ENCODE data around the gene THSD7B. TPM values are rescaled to one million over a fixed set of nuclear protein-coding genes. Genes with fewer than 3 reads are reported as not detected.

Gene THSD7B
- total RNA-seq, 2 experiments from 2014 or later: not detected

DNA sequence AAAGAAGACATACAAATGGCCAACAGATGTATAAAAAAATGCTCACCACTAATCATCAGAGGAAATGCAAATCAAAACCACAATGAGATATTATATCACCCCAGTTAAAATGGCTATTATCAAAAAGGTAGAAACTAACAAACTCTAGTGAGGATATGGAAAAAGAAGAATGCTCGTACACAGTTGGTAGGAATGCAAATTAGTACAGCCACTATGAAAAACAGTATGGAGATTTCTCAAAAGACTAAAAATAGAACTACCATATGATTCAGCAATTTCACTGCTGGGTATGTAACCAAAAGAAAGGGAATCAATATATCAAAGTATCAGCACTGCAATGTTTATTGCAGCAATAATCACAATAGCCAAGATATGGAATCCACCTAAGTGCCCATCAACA, 679.6 kb downstream of the THSD7B start:
- ATAC-seq (ENCODE audit: low read depth): no peak
- no peaks in the 10 kb centered on the region for H3K4me1 Mint-ChIP-seq
- H3K36me3 Mint-ChIP-seq: no peaks in the 10 kb centered on the region
- H3K27me3 Mint-ChIP-seq: no peaks in the 10 kb centered on the region
- no peak overlapping the region for H3K27ac Mint-ChIP-seq
- no peak for DNase-seq
- peaks cover 2% of the 10 kb centered on the region for H3K9me3 Mint-ChIP-seq
- POLR2A ChIA-PET: no interaction called here
- H3K4me3 Mint-ChIP-seq: no peak overlapping the region

DNA sequence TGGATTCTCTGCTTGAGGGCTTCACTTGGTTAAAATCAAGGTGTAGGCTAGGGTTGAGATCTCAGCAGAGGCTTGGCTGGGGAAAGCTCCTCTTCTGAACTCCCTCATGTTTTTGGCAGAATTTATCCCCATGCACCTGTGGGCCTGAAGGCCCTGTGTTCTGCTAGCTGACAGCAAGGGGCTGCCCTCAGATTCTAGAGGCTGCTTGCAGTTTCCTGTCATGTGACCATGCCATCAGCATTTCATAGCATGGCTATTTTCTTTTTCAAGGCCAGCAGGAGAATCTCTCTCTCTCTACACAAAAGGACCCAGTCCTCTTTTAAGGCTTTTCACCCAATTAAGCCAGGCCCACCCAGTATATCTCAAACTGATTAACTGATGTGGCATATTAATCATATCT, 684.1 kb downstream of the THSD7B start:
- POLR2A ChIA-PET: no interaction called here
- no peak for ATAC-seq (ENCODE audit: low read depth)

DNA sequence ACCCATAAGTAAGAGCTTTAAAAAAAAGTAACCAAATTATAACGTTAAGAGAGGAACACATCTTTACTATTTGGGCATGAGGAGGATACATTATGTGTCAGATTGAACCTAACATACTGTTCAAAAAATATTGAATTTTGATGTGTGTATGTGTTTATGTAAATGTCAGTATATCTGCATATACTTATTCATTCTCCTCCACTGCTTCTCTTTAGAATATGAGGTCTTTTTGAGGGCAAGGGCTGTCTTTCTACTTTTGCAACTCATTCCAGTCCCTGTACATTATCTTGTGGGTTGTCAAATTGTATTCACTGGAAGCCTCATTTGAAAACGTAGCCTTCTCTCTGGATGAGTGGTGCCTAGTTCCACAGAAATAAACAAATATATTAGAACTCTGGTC, 689.5 kb downstream of the THSD7B start:
- Mint-ChIP-seq H3K9me3 (no peaks in the 10 kb centered on the region), H3K27me3 (no peaks in the 10 kb centered on the region), H3K36me3 (no peaks in the 10 kb centered on the region), H3K27ac (no peak overlapping the region), H3K4me1 (no peaks in the 10 kb centered on the region), H3K4me3 (no peak overlapping the region)
- DNase-seq (no peak), ATAC-seq (ENCODE audit: low read depth) (no peak)
- POLR2A ChIA-PET: no interaction called here

More for the DNA sequence above, 684.1 kb downstream of the THSD7B start:
- no peak overlapping the region for H3K4me3 Mint-ChIP-seq
- no peaks in the 10 kb centered on the region for H3K27me3 Mint-ChIP-seq
- H3K4me1 Mint-ChIP-seq: no peaks in the 10 kb centered on the region
- H3K27ac Mint-ChIP-seq: no peak overlapping the region
- H3K9me3 Mint-ChIP-seq: peaks cover 2% of the 10 kb centered on the region
- H3K36me3 Mint-ChIP-seq: no peaks in the 10 kb centered on the region
- DNase-seq: no peak

DNA sequence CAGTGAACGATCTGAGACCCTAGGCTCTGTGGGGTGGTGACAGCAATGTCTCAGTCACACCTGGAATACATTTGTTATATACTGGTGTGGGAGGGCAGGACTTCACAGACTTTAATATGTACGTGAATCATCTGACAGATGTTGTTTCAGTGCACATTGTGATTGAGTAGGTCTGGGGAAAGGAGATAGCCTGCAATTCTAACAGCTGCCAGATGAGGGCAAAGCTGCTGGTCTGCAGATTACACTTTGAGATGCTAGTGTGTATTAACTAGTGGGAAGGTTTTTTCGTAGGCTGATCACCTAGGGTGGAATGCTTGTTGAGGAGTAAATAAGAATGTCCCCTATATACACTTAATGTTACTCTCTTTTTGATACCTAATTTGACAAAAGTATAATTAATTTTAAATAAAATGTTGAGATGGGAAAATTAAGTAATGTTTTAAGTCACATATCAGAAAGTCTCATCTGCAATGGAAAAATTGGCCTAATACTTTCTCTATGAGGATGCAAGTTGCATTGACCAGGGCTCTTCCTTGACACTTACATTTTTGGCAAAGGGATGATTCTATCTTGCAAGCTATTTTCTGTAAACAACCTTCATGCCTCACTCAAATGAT, 702.0 kb downstream of the THSD7B start:
- Mint-ChIP-seq H3K4me3 (no peak overlapping the region), H3K27me3 (no peaks in the 10 kb centered on the region), H3K9me3 (no peaks in the 10 kb centered on the region), H3K4me1 (no peaks in the 10 kb centered on the region), H3K27ac (no peak overlapping the region), H3K36me3 (no peaks in the 10 kb centered on the region)
- POLR2A ChIA-PET: no interaction called here
- ATAC-seq (ENCODE audit: low read depth) (no peak), DNase-seq (no peak)

DNA sequence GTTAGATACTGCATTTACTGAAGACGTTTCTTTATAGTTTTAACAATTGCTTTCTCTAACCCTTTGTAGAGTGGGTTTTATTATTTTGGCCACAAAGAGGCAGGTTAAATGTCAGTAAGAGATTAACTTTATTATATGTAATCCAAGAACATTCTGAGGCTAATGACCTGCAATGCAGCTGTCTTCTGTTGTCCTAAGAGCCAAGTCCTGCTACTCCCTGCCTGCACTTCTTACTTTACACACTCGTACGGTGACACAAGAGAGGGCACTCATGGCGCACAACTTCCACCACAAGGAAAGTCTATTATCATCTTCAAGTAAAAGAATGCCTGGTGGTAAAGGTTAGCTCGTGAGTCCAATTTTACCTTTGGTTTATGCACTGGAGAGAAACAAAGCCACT, 727.9 kb downstream of the THSD7B start:
- Mint-ChIP-seq H3K4me1 (no peaks in the 10 kb centered on the region), H3K4me3 (no peak overlapping the region), H3K27me3 (no peaks in the 10 kb centered on the region), H3K27ac (no peak overlapping the region), H3K9me3 (peaks cover 4% of the 10 kb centered on the region), H3K36me3 (no peaks in the 10 kb centered on the region)
- DNase-seq (no peak), ATAC-seq (ENCODE audit: low read depth) (no peak)
- POLR2A ChIA-PET: no interaction called here

DNA sequence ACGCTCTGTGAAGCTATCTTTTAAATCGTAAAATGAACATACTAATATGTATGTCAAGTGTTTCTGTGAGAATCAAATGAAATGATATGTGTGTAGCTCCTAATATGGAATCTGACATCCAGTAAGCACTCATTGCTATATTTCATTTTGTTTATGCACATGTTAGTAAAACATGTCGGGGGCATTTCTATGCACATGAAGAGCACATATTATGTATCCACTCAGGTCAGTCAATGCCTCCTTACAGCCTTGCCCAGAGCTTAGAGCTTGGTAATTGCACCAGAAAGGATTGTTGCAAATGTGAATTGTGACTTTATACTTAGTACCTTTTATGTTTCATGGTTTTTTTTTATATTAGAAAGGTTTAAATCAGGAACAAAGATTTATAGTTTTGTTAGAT, 735.3 kb downstream of the THSD7B start:
- ATAC-seq (ENCODE audit: low read depth) (no peak), DNase-seq (no peak)
- POLR2A ChIA-PET: no interaction called here
- no peaks in the 10 kb centered on the region for H3K4me1 Mint-ChIP-seq
- H3K36me3 Mint-ChIP-seq: no peaks in the 10 kb centered on the region
- H3K4me3 Mint-ChIP-seq: no peak overlapping the region
- H3K9me3 Mint-ChIP-seq: peaks cover 3% of the 10 kb centered on the region
- no peaks in the 10 kb centered on the region for H3K27me3 Mint-ChIP-seq
- H3K27ac Mint-ChIP-seq: no peak overlapping the region

DNA sequence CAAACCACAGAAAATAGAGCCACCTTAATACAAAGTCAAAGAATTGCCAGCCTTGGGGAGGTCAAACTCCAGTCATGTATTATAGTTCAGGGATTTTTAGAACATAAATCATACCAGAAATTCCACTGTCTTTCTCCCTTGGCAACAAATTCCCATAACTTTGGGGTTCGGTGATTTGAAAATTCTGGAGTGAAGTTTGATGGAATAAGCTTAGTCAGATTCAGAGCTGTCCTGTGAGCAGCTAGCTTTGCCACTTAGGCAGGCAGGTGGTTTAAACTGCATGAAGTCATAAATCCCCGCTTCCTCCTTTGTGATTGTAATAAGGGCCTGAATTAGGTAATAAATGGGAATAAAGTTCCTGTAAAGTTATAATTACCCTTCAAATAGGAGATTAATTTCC, 741.9 kb downstream of the THSD7B start:
- Mint-ChIP-seq H3K4me3 (no peak overlapping the region), H3K27me3 (no peaks in the 10 kb centered on the region), H3K27ac (no peak overlapping the region), H3K4me1 (no peaks in the 10 kb centered on the region), H3K36me3 (no peaks in the 10 kb centered on the region), H3K9me3 (no peaks in the 10 kb centered on the region)
- DNase-seq (no peak), ATAC-seq (ENCODE audit: low read depth) (no peak)
- POLR2A ChIA-PET: no interaction called here

DNA sequence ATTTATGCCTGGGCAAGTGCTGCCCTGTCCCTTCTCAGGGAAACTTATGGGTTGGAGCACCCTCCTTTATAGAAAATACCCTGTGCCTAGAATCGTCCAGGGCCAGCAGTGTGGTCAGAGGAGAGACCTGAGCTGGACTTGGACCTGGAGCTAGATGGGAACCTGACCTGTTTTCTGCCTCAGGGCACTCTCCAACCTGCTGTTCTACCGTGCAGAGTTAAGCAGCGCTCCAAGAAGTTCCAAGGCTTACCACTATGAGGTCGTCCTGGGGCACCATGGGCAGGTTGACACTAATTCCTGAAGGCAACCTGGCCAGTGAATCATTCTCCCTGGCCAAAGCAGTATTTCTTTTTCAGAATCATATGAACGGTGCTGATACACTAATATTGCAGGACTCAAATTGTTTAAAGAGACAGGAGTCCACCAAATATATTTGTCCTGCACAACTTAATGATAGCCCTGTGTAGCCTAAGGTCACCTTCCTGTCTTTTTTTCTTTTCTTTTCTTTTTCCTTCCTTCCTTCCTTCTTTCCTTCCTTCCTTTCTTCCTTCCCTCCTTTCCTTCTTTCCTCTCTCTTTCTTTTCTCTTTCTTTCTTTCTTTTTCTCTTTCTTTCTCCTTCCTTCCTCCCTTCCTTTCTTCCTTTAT, 743.5 kb downstream of the THSD7B start:
- no peak overlapping the region for H3K27ac Mint-ChIP-seq
- POLR2A ChIA-PET: no interaction called here
- no peaks in the 10 kb centered on the region for H3K27me3 Mint-ChIP-seq
- ATAC-seq (ENCODE audit: low read depth) (no peak), DNase-seq (no peak)
- no peaks in the 10 kb centered on the region for H3K4me1 Mint-ChIP-seq
- H3K9me3 Mint-ChIP-seq: no peaks in the 10 kb centered on the region
- no peak overlapping the region for H3K4me3 Mint-ChIP-seq
- H3K36me3 Mint-ChIP-seq: no peaks in the 10 kb centered on the region

DNA sequence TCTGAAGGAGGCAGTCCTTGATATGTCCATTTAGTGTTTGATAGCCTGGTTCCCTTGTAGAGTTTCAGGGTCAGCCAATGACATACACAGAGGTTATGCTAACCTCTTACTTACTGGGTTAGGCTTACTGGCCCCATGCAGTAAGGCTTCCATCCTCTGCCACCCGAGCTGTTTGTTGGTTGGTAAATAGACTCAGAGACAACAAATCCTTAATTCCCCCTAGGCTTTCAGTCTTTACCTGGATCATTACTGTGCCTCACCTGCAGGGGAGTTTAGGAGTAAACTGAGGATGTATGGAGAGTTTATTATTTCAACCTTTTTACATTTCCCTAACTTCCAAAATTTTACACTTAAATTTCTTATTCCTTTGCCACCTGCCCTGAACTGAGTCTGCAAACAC, 746.2 kb downstream of the THSD7B start:
- H3K4me1 Mint-ChIP-seq: no peaks in the 10 kb centered on the region
- H3K4me3 Mint-ChIP-seq: no peak overlapping the region
- no peak overlapping the region for H3K27ac Mint-ChIP-seq
- H3K36me3 Mint-ChIP-seq: no peaks in the 10 kb centered on the region
- no peaks in the 10 kb centered on the region for H3K9me3 Mint-ChIP-seq
- POLR2A ChIA-PET: no interaction called here
- DNase-seq: no peak
- ATAC-seq (ENCODE audit: low read depth): no peak
- H3K27me3 Mint-ChIP-seq: no peaks in the 10 kb centered on the region

DNA sequence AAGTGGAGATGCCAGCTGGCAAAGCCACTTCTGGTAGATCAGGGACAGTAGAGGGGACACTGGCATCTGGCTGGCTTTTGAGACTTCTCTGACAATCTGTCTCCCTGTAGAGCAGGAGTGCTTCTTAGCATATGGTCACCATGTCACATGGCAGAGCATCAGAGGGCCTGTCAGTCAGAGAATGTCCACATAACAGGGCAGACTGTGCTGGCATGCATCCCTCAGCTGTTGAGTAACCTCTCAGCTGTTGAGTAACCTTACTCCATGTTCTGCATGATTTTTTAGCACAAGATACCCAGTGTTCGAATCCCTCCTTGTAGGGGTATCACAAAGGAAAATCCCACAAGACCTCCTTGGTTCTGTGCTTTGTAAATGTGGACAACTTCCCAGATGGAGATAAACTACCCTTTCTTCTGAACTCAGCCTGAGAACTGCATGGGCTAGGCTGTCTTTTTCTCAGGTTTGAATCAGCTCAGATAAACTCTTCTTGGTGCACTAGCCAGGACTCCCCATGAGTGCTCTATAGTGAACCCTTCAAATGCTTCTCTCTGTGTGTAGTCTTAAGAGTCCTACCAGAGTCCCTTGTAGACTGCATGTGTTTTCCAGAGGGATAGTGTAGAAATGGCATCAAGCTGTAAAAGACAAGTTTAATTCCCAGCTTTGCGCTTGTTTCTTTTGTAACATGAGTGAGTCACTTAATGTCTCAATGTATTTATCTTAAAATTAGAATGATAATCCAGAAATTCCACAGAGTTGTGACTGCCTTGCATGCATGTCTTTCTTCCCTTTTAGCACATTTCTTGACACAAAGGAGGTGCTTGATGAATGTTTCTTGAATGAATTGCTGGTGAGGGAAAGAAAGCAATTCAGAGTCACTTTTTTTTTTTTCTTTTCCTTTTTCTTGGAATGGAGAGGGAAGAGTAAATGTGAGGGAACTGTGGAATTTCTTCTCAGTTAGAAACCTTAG, 756.6 kb downstream of the THSD7B start:
- H3K36me3 Mint-ChIP-seq: no peaks in the 10 kb centered on the region
- no peak overlapping the region for H3K27ac Mint-ChIP-seq
- POLR2A ChIA-PET: no interaction called here

DNA sequence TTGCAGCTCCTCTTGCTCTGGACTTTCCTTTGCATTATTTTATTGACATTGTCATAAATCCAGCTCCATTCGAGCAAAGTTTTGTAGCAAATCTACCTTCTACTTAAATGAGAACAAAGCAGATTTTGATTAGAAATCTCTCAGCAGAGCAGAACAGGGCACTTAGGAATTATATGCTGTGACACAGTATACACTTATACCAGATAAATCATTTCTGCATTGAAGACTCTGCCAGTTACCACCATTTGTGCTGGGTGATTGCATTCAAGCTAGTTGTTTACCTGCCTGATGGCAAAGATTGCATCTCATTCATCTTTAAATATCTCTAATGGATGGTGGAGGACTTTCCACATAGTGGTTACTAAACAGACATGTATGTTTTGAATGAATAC, 757.3 kb downstream of the THSD7B start:
- no peak overlapping the region for H3K4me3 Mint-ChIP-seq
- H3K36me3 Mint-ChIP-seq: no peaks in the 10 kb centered on the region
- POLR2A ChIA-PET: no interaction called here
- DNase-seq (no peak), ATAC-seq (ENCODE audit: low read depth) (no peak)
- no peaks in the 10 kb centered on the region for H3K27me3 Mint-ChIP-seq
- H3K9me3 Mint-ChIP-seq: no peaks in the 10 kb centered on the region
- H3K4me1 Mint-ChIP-seq: no peaks in the 10 kb centered on the region
- no peak overlapping the region for H3K27ac Mint-ChIP-seq

More for the DNA sequence above, 756.6 kb downstream of the THSD7B start:
- H3K9me3 Mint-ChIP-seq: no peaks in the 10 kb centered on the region
- ATAC-seq (ENCODE audit: low read depth) (no peak), DNase-seq (no peak)
- H3K27me3 Mint-ChIP-seq: no peaks in the 10 kb centered on the region
- no peak overlapping the region for H3K4me3 Mint-ChIP-seq
- no peaks in the 10 kb centered on the region for H3K4me1 Mint-ChIP-seq

DNA sequence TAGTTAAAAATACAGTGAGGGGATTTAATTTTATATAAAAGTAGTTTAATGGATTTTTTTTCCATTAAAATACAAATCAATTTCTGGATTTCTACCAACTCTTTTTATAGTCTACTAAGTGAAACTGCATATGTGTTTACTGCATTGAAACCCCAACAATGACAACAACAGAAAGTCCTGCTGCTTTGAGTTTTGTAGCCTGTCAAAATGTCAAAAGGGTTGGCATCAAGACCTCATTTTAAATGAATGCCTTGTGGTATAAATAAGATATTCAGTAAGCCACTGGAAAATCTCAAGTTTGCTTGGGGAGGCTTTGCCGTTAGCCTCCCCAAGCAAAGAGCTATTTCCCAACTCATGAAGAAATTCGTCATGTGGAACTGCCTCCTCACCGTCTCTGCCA, 758.6 kb downstream of the THSD7B start:
- no peak for ATAC-seq (ENCODE audit: low read depth)
- POLR2A ChIA-PET: no interaction called here

DNA sequence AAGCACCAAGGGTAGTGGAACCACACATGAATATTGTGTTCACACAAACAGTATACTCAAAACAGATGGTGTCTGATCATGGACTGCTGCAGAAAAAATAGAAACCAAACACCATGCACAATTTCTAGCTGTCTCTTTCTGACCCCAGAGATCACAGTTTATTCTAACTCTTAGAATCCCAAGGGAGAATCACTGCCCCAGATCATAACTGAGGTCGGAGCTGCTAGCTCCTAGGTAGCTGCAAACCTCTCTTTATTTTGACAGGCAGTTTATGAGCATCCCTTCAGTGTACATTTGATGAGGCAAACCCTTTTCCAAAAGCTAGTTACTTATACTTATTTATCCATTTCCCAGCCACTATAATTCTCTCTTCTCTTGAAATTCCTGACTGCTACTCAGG, 759.8 kb downstream of the THSD7B start:
- no peaks in the 10 kb centered on the region for H3K36me3 Mint-ChIP-seq
- no peak for DNase-seq
- no peak overlapping the region for H3K4me3 Mint-ChIP-seq
- POLR2A ChIA-PET: no interaction called here
- no peaks in the 10 kb centered on the region for H3K27me3 Mint-ChIP-seq
- H3K4me1 Mint-ChIP-seq: no peaks in the 10 kb centered on the region
- H3K27ac Mint-ChIP-seq: no peak overlapping the region
- no peaks in the 10 kb centered on the region for H3K9me3 Mint-ChIP-seq
- ATAC-seq (ENCODE audit: low read depth): no peak

More for the DNA sequence above, 758.6 kb downstream of the THSD7B start:
- no peaks in the 10 kb centered on the region for H3K4me1 Mint-ChIP-seq
- no peak overlapping the region for H3K4me3 Mint-ChIP-seq
- H3K27me3 Mint-ChIP-seq: no peaks in the 10 kb centered on the region
- H3K27ac Mint-ChIP-seq: no peak overlapping the region
- DNase-seq: no peak
- no peaks in the 10 kb centered on the region for H3K9me3 Mint-ChIP-seq
- no peaks in the 10 kb centered on the region for H3K36me3 Mint-ChIP-seq

DNA sequence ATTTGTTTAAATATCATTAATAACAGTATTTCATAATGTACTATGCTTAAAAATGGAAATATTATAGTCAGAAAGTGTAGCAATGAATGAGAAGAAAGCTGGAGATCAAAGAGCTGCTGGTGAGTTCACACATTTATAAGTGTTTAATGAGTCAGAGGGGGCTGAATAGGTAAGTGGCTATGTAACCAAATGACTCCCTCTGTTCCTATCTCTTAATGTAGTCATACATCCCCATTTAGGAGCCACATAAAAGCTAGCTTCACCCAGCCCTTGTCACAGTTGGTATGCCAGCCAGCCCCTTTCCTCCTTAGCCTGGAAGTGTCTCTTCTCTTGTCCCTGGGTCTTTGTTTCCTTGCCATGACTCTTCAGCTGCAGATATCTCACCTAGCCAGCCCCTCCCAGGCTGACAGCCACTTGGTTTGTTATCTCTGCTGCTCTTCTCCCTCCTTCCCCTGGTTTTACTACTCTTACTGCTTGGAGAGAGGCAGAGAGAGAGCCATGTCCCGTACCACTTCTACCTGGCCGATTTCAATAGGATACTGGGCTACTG, 760.4 kb downstream of the THSD7B start:
- Mint-ChIP-seq H3K27ac (no peak overlapping the region), H3K27me3 (no peaks in the 10 kb centered on the region)

More for the DNA sequence above, 760.4 kb downstream of the THSD7B start:
- Mint-ChIP-seq H3K4me3 (no peak overlapping the region), H3K4me1 (no peaks in the 10 kb centered on the region), H3K9me3 (no peaks in the 10 kb centered on the region), H3K36me3 (no peaks in the 10 kb centered on the region)
- POLR2A ChIA-PET: no interaction called here
- no peak for ATAC-seq (ENCODE audit: low read depth)
- DNase-seq: no peak
